Measurements from ENCODE around the gene PCAT6.
"Not testable (repeated sequence)": the region's sequence is repeated elsewhere in the genome, so short reads cannot be mapped to it uniquely, and the experiment has no call there.

PCAT6 gene

GRCh38 chr1:202805886-202806844 is 4.6 kb upstream of the PCAT6 start:
- H3K27ac ChIP-seq = peak overlapping the region in 20 of 21 experiments; percentile 83 to 99 (median 94)
- H3K4me3 ChIP-seq = peak overlapping the region; percentile 82 to 94 (median 85)

GRCh38 chr1:202806845-202807450 is 3.8 kb upstream of the PCAT6 start:
- H3K4me3 ChIP-seq = peak overlapping the region; percentile 82 to 94 (median 85)
- H3K27ac ChIP-seq = peak overlapping the region; percentile 74 to 99 (median 94)

GRCh38 chr1:202807451-202807925 is 3.3 kb upstream of the PCAT6 start:
- Histone ChIP-seq H3K27ac (peak overlapping the region; percentile 74 to 99 (median 94)), H3K4me3 (peak overlapping the region; percentile 82 to 94 (median 85))

- peak within 1 kb of the TSS; percentile 74 to 99 (median 94) for H3K27ac ChIP-seq
- peak within 1 kb of the TSS; percentile 82 to 94 (median 85) for H3K4me3 ChIP-seq
Observed at GRCh38 chr1:202807926-202808757, 2.6 kb upstream of the PCAT6 start, which contains the start of gene KDM5B. KDM5B (minus strand) TSS chr1:202808421; CDS start chr1:202808305, 116 bp downstream.

- peak overlapping the region in 8 of 21 experiments; percentile 80 to 93 (median 86) for H3K27ac ChIP-seq
- peak overlapping the region in 1 of 7 experiments; percentile 80 for H3K4me3 ChIP-seq
Observed at GRCh38 chr1:202809597-202810159, 1.1 kb upstream of the PCAT6 start.

GRCh38 chr1:202810193-202810614 is 550 bp upstream of the PCAT6 start:
- peak overlapping the region; percentile 55 to 89 (median 67) for H3K4me3 ChIP-seq
- H3K27ac ChIP-seq = peak overlapping the region in 20 of 21 experiments; percentile 36 to 95 (median 84)

GRCh38 chr1:202811296-202812175 is 782 bp downstream of the PCAT6 start:
- H3K27ac ChIP-seq = peak overlapping the region; percentile 51 to 95 (median 84)
- H3K4me3 ChIP-seq = peak overlapping the region; percentile 55 to 89 (median 67)

GRCh38 chr1:202812176-202813026 is 1.6 kb downstream of the PCAT6 start:
- Histone ChIP-seq H3K27ac (peak overlapping the region in 16 of 21 experiments; percentile 11 to 95 (median 82)), H3K4me3 (peak overlapping the region in 4 of 7 experiments; percentile 10 to 89 (median 60))

GRCh38 chr1:202815120-202815519 is 4.4 kb downstream of the PCAT6 start:
- H3K4me3 ChIP-seq = no peak overlapping the region
- peak overlapping the region in 1 of 21 experiments; percentile 20 for H3K27ac ChIP-seq

- Histone ChIP-seq H3K4me3 (no peak overlapping the region), H3K27ac (no peak overlapping the region)
Observed at GRCh38 chr1:202818819-202819218, 8.1 kb downstream of the PCAT6 start.

- Histone ChIP-seq H3K4me3 (no peak overlapping the region), H3K27ac (peak overlapping the region in 2 of 21 experiments; percentile 25 to 47)
Observed at GRCh38 chr1:202821467-202821866, 10.7 kb downstream of the PCAT6 start.

- H3K4me3 ChIP-seq = no peak overlapping the region
- no peak overlapping the region for H3K27ac ChIP-seq
Observed at GRCh38 chr1:202825748-202826147, 15.0 kb downstream of the PCAT6 start.

GRCh38 chr1:202829223-202829622 is 18.5 kb downstream of the PCAT6 start:
- H3K27ac ChIP-seq, H3K4me3 ChIP-seq: not testable (repeated sequence)

- no peak overlapping the region for H3K4me3 ChIP-seq
- H3K27ac ChIP-seq = no peak overlapping the region
Observed at GRCh38 chr1:202831906-202832305, 21.2 kb downstream of the PCAT6 start.

GRCh38 chr1:202834771-202835547 is 24.2 kb downstream of the PCAT6 start:
- peak overlapping the region in 19 of 21 experiments; percentile 27 to 85 (median 74) for H3K27ac ChIP-seq
- no peak overlapping the region for H3K4me3 ChIP-seq

GRCh38 chr1:202835548-202836072 is 24.9 kb downstream of the PCAT6 start:
- Histone ChIP-seq H3K4me3 (no peak overlapping the region), H3K27ac (peak overlapping the region in 19 of 21 experiments; percentile 27 to 85 (median 74))
